Measurements from ENCODE around the gene RGL2.

Gene RGL2

GRCh38 chr6:33329058-33329457 is 30.3 kb upstream of the RGL2 start:
- Histone ChIP-seq H3K27me3 (ENCODE audit: insufficient read depth, low read length) (no peaks in the 10 kb centered on the region), H3K9me3 (ENCODE audit: insufficient read depth, low read depth, low read length) (no peaks in the 10 kb centered on the region), H3K4me3 (ENCODE audit: low read length) (no peak overlapping the region), H3K4me1 (ENCODE audit: insufficient read depth, low read length) (peaks cover 3% of the 10 kb centered on the region; the same call in 1 of the 2 replicates), H3K9ac (ENCODE audit: low read depth, low read length) (no peak overlapping the region), H3K36me3 (ENCODE audit: insufficient read depth, low read depth, low read length) (no peaks in the 10 kb centered on the region), H3K27ac (ENCODE audit: low read length) (no peak overlapping the region)

DNA sequence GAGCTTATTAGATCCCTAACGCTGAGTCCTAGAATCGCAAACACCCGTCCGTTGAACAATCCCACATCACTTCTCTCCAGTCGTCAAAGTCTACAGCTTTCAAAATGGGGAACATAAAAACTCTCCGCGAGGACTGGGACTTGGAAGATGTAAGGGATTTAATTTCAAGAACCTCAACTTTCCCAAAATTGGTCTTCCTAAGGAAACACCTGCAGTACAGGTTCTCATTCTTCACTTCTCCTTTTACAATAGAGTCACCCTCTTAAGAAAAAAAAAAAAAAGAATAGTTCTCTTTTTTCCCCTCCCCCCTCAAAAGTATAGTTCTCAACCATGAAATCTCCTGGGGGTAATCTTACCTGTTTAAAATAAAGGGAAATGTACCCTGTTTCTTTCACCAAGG is 25.4 kb upstream of the RGL2 start:
- no peaks in the 10 kb centered on the region for H3K9me3 ChIP-seq (ENCODE audit: insufficient read depth, low read depth, low read length)
- peak overlapping the region; percentile 100 for H3K4me3 ChIP-seq (ENCODE audit: low read length)
- H3K36me3 ChIP-seq (ENCODE audit: insufficient read depth, low read depth, low read length) = peaks cover 25% of the 10 kb centered on the region
- H3K9ac ChIP-seq (ENCODE audit: low read depth, low read length) = peak overlapping the region; percentile 99; the same call in 1 of the 2 replicates
- H3K27me3 ChIP-seq (ENCODE audit: insufficient read depth, low read length) = no peaks in the 10 kb centered on the region
- no peak overlapping the region for H3K27ac ChIP-seq (ENCODE audit: low read length)
- peaks cover 16% of the 10 kb centered on the region for H3K4me1 ChIP-seq (ENCODE audit: insufficient read depth, low read length)

- peaks cover 20% of the 10 kb centered on the region for H3K4me1 ChIP-seq (ENCODE audit: insufficient read depth, low read length)
- peak overlapping the region; percentile 43 for H3K27ac ChIP-seq (ENCODE audit: low read length)
- H3K9ac ChIP-seq (ENCODE audit: low read depth, low read length) = peak overlapping the region; percentile 99; the same call in 1 of the 2 replicates
- H3K4me3 ChIP-seq (ENCODE audit: low read length) = peak overlapping the region; percentile 100
- H3K36me3 ChIP-seq (ENCODE audit: insufficient read depth, low read depth, low read length) = peaks cover 31% of the 10 kb centered on the region
- H3K27me3 ChIP-seq (ENCODE audit: insufficient read depth, low read length) = no peaks in the 10 kb centered on the region
- no peaks in the 10 kb centered on the region for H3K9me3 ChIP-seq (ENCODE audit: insufficient read depth, low read depth, low read length)
Measured at GRCh38 chr6:33323623-33323948, 24.8 kb upstream of the RGL2 start.

- H3K27ac ChIP-seq (ENCODE audit: low read length) = no peak overlapping the region
- no peaks in the 10 kb centered on the region for H3K27me3 ChIP-seq (ENCODE audit: insufficient read depth, low read length)
- H3K4me3 ChIP-seq (ENCODE audit: low read length) = peak overlapping the region; percentile 100; the same call in 1 of the 2 replicates
- no peaks in the 10 kb centered on the region for H3K9me3 ChIP-seq (ENCODE audit: insufficient read depth, low read depth, low read length)
- H3K36me3 ChIP-seq (ENCODE audit: insufficient read depth, low read depth, low read length) = peaks cover 34% of the 10 kb centered on the region
- peak overlapping the region; percentile 99; the same call in 1 of the 2 replicates for H3K9ac ChIP-seq (ENCODE audit: low read depth, low read length)
- H3K4me1 ChIP-seq (ENCODE audit: insufficient read depth, low read length) = peaks cover 23% of the 10 kb centered on the region
Measured at GRCh38 chr6:33321227-33321626, 22.5 kb upstream of the RGL2 start.

DNA sequence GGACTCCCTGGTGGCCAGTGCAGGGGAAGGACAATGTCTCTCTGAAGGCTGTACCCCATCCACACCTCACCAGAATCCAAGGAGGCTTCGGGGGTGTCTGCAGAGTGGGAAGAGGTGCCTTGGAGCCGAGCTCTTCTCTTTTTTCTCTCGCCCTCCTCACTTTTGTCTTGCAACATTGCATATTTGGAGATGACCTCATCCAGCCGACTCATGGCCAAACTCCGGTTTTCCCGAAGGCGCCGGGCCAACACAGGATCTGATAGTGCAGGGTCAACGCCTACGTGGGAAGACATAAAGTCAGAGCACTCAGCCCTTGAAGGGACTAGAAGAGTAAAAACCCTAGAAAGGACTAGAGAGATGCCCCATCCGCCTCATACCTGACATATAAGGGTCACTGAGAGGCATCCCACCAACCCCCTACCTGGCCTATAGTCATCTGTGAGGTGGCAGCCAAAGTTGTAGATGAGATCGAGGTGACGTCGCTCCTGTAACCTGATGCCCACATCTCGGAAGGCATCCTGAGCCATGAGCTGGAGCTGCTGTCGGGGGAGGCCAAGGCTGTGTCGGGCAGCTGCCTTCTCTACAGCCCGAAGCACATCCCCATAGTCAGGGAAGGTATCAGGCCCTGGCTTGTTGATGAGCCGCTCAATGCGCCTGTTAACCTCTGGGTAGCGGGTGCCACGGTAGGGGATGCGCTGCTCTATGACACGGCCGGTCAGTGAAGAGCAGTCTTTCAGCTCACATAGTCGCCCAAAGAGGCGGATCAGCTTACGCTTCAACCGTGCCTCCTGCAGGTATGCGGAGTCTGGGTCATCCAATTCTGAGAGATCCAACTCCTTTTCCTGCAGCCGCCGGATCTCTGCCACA is 21.8 kb upstream of the RGL2 start:
- H3K4me3 ChIP-seq (ENCODE audit: low read length) = peak overlapping the region; percentile 100; the same call in 1 of the 2 replicates
- peak overlapping the region; percentile 99; the same call in 1 of the 2 replicates for H3K9ac ChIP-seq (ENCODE audit: low read depth, low read length)
- H3K36me3 ChIP-seq (ENCODE audit: insufficient read depth, low read depth, low read length) = peaks cover 39% of the 10 kb centered on the region
- no peaks in the 10 kb centered on the region for H3K27me3 ChIP-seq (ENCODE audit: insufficient read depth, low read length)
- H3K9me3 ChIP-seq (ENCODE audit: insufficient read depth, low read depth, low read length) = no peaks in the 10 kb centered on the region
- H3K4me1 ChIP-seq (ENCODE audit: insufficient read depth, low read length) = peaks cover 23% of the 10 kb centered on the region
- H3K27ac ChIP-seq (ENCODE audit: low read length) = no peak overlapping the region

DNA sequence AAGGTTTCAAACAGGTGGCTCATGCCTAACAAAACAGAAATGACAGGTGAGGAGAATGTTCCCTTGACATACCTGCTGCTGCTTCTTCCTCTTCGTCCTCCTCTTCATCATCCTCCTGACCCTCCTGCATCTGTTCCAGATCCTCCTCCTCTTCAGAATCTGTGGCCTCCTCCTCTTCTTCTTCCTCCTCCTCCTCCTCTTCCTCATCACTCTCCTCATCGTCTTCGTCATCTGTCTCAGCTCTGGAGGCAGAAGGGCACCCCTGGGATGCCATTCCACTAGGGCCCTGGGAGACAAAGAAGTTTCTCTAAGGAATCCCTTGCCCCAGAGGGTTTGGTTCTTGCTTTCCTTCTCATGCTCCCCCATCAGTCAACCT is 21.2 kb upstream of the RGL2 start:
- no peaks in the 10 kb centered on the region for H3K27me3 ChIP-seq (ENCODE audit: insufficient read depth, low read length)
- no peaks in the 10 kb centered on the region for H3K9me3 ChIP-seq (ENCODE audit: insufficient read depth, low read depth, low read length)
- H3K9ac ChIP-seq (ENCODE audit: low read depth, low read length) = no peak overlapping the region
- peaks cover 39% of the 10 kb centered on the region for H3K36me3 ChIP-seq (ENCODE audit: insufficient read depth, low read depth, low read length)
- H3K27ac ChIP-seq (ENCODE audit: low read length) = no peak overlapping the region
- H3K4me1 ChIP-seq (ENCODE audit: insufficient read depth, low read length) = peaks cover 23% of the 10 kb centered on the region
- H3K4me3 ChIP-seq (ENCODE audit: low read length) = no peak overlapping the region

DNA sequence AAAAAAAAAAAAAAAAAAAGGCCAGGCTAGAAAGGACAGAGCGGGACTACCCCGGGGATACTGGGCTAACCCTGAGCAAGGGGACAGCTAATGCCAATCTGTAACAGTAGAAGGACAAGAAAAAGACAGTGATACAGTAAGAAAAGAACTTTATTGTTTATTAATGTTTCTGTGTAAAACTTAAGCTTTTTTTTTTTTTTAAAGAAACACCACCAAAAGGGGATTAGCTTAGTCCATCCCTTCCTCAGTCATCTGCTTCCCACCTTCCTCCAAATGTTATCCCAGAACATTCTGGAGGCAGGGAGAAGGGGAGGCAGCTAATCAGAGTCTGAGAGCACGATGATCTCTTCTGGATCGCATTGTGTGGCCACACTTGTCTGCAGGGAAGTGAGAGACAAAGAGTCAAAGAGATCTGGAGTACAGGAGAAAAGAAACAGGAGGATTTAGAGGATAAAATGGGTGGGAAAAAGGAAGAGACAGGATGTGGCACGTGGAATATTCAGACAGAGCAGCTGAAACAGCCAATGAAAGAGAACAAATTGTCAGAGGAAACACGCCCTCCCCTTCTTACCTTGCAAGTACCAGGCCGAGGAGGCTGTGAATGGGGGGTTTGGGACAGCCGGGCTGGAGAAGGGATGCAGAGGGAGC is 19.8 kb upstream of the RGL2 start:
- Histone ChIP-seq H3K9ac (ENCODE audit: low read depth, low read length) (peak overlapping the region; percentile 79; the same call in 1 of the 2 replicates), H3K4me3 (ENCODE audit: low read length) (peak overlapping the region; percentile 73), H3K27me3 (ENCODE audit: insufficient read depth, low read length) (no peaks in the 10 kb centered on the region), H3K27ac (ENCODE audit: low read length) (peak overlapping the region; percentile 29), H3K36me3 (ENCODE audit: insufficient read depth, low read depth, low read length) (peaks cover 39% of the 10 kb centered on the region), H3K9me3 (ENCODE audit: insufficient read depth, low read depth, low read length) (no peaks in the 10 kb centered on the region), H3K4me1 (ENCODE audit: insufficient read depth, low read length) (peaks cover 23% of the 10 kb centered on the region)

- no peaks in the 10 kb centered on the region for H3K27me3 ChIP-seq (ENCODE audit: insufficient read depth, low read length)
- H3K36me3 ChIP-seq (ENCODE audit: insufficient read depth, low read depth, low read length) = peaks cover 39% of the 10 kb centered on the region
- H3K27ac ChIP-seq (ENCODE audit: low read length) = peak within 1 kb of the TSS; percentile 29
- H3K9ac ChIP-seq (ENCODE audit: low read depth, low read length) = peak within 1 kb of the TSS; percentile 79
- no peaks in the 10 kb centered on the region for H3K9me3 ChIP-seq (ENCODE audit: insufficient read depth, low read depth, low read length)
- H3K4me3 ChIP-seq (ENCODE audit: low read length) = peak within 1 kb of the TSS; percentile 73
- peaks cover 23% of the 10 kb centered on the region for H3K4me1 ChIP-seq (ENCODE audit: insufficient read depth, low read length)
Measured at GRCh38 chr6:33317669-33318425, 19.1 kb upstream of the RGL2 start, which contains the start of gene ZBTB22. Gene ZBTB22 (minus strand): TSS chr6:33317744. CDS start chr6:33316916, 828 bp downstream.

DNA sequence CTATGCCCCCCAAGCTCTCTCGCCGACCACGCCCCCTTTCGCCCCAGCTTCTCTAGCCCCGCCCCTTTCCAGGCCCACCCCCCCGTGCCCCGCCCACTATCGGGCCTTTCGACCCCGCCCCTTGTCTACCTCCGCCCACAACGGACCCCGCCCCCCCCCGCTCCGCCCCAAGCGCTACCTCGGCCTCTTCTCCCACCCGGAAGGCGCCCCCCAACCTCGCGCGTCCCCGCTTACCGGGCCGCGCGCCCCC is 18.6 kb upstream of the RGL2 start:
- Histone ChIP-seq H3K27ac (ENCODE audit: low read length) (no peak overlapping the region), H3K4me1 (ENCODE audit: insufficient read depth, low read length) (peaks cover 23% of the 10 kb centered on the region), H3K4me3 (ENCODE audit: low read length) (peak overlapping the region; percentile 55), H3K36me3 (ENCODE audit: insufficient read depth, low read depth, low read length) (peaks cover 39% of the 10 kb centered on the region), H3K27me3 (ENCODE audit: insufficient read depth, low read length) (peaks cover under 1% of the 10 kb centered on the region; the same call in 1 of the 2 replicates), H3K9ac (ENCODE audit: low read depth, low read length) (no peak overlapping the region), H3K9me3 (ENCODE audit: insufficient read depth, low read depth, low read length) (no peaks in the 10 kb centered on the region)

- H3K4me1 ChIP-seq (ENCODE audit: insufficient read depth, low read length) = peaks cover 27% of the 10 kb centered on the region
- H3K27me3 ChIP-seq (ENCODE audit: insufficient read depth, low read length) = peaks cover 6% of the 10 kb centered on the region
- H3K4me3 ChIP-seq (ENCODE audit: low read length) = peak overlapping the region; percentile 55
- H3K9me3 ChIP-seq (ENCODE audit: insufficient read depth, low read depth, low read length) = no peaks in the 10 kb centered on the region
- no peak overlapping the region for H3K27ac ChIP-seq (ENCODE audit: low read length)
- H3K36me3 ChIP-seq (ENCODE audit: insufficient read depth, low read depth, low read length) = peaks cover 39% of the 10 kb centered on the region
- H3K9ac ChIP-seq (ENCODE audit: low read depth, low read length) = no peak overlapping the region
Measured at GRCh38 chr6:33316603-33317418, 18.1 kb upstream of the RGL2 start.

All from iPS-20b (cell line).